NT2/D1 (cell line): ENCODE data around the gene ABCB11.

ENCODE experiments used
- SUZ12 ChIP-seq: IDR thresholded peaks from 2 replicates; pipeline ENCODE4 v1.6.1; 2011; ENCODE audit not compliant: insufficient read length, insufficient read depth; ENCODE audit errors: extremely low read depth
- YY1 ChIP-seq: IDR thresholded peaks from 2 replicates; pipeline ENCODE4 v1.6.1; 2011; ENCODE audit not compliant: insufficient read length, insufficient read depth
- ZNF274 ChIP-seq: IDR thresholded peaks from 2 replicates; pipeline ENCODE4 v1.6.1; 2011; ENCODE audit warnings: mild to moderate bottlenecking, low read depth, low read length

GRCh38 chr2:169050476-169051240 is 19.5 kb upstream of the ABCB11 start:
- TF ChIP-seq ZNF274 (no peak), YY1 (no peak), SUZ12 (no peak)
